K562 (cell line): ENCODE results near the gene SH3BGR. TPM values are rescaled to one million over a fixed set of nuclear protein-coding genes. Genes with fewer than 3 reads are reported as not detected.

Source experiments
- ATAC-seq: fragments of 200-7000 bp; cut with Tn5 transposase; 3 replicates; pipeline ENCODE4 v1.9.1; 2020; ENCODE audit warnings: moderate library complexity
- BruUV-seq: library from RNA; stranded (reverse); fragments of 400-500 nt; replicated peaks from 2 replicates; lab custom pipeline; 2021; lab: Mats Ljungman, UMichigan
- CTCF ChIA-PET: fragments of 300-600 bp; formaldehyde crosslinking; extraction: SDS; loops from one replicate; lab custom pipeline; 2021; ENCODE audit warnings: low intra/inter-chr PET ratio; lab: Yijun Ruan, JAX
- POLR2A ChIA-PET: fragments of 300-600, 350-650 bp; sonication (Branson Sonifier 250); formaldehyde crosslinking; extraction: SDS; loops from one replicate; lab custom pipeline; 2021; ENCODE audit warnings: antibody characterized with exemption, inconsistent platforms; lab: Yijun Ruan, JAX
- DNase-seq, 4 experiments: peaks; one replicate each; pipeline versions ENCODE4 v3.0.0 to v3.0.0-alpha.2; 2011 to 2018; ENCODE audit warnings: low spot score in 3 of 4, mixed read lengths in 3 of 4; ENCODE audit errors: extremely low read depth in 1 of 4
- FAIRE-seq: peaks from 2 replicates; lab custom pipeline; 2011; peaks lifted over from hg19 to GRCh38; lab: Jason Lieb, UNC
- H2AFZ ChIP-seq: 2 replicates; pipeline ENCODE4 v1.6.0; 2011; ENCODE audit warnings: low read depth, low read length, control low read depth, inconsistent platforms
- H3K27ac ChIP-seq: fragments of 200-600 bp; 3 replicates; pipeline ENCODE4 v1.8.0; 2011; ENCODE audit warnings: low read depth, mild to moderate bottlenecking, control low read depth, inconsistent platforms, low read length, moderate library complexity, mixed read lengths; ENCODE audit errors: extremely low read depth
- H3K27me3 ChIP-seq, 2 experiments: fragments of 300-600 bp in 1 of 2; 2 replicates in 1 of 2; 3 replicates in 1 of 2; pipeline versions ENCODE4 v1.6.0 to v1.8.0; 2011; ENCODE audit warnings: inconsistent platforms in 2 of 2, low read length in 2 of 2, mild to moderate bottlenecking in 1 of 2, mixed read lengths in 1 of 2, moderate library complexity in 1 of 2; ENCODE audit not compliant: control insufficient read depth in 2 of 2, insufficient read depth in 2 of 2
- H3K36me3 ChIP-seq: fragments of 300-600 bp; 3 replicates; pipeline ENCODE4 v1.8.0; 2011; ENCODE audit warnings: mild to moderate bottlenecking, low read length, inconsistent platforms; ENCODE audit not compliant: control insufficient read depth, insufficient read depth
- H3K4me1 ChIP-seq, 2 experiments: fragments of 200-600 bp in 1 of 2; replicated peaks in 1 of 2; 2 replicates in 1 of 2; 3 replicates in 1 of 2; pipeline versions ENCODE4 v1.5.1 to v1.8.0; 2011; ENCODE audit warnings: inconsistent platforms in 2 of 2, low read length in 2 of 2, mild to moderate bottlenecking in 1 of 2, mixed read lengths in 1 of 2, moderate library complexity in 1 of 2; ENCODE audit not compliant: control insufficient read depth in 2 of 2, insufficient read depth in 2 of 2
- H3K4me2 ChIP-seq: 2 replicates; pipeline ENCODE4 v1.6.1; 2011; ENCODE audit warnings: low read length, control low read depth, inconsistent platforms, mixed read lengths; ENCODE audit not compliant: insufficient read depth
- H3K4me3 ChIP-seq: fragments of 200-600 bp; sonication (generic), shearing (Covaris generic); 2 replicates; pipeline ENCODE4 v1.5.1; 2016; ENCODE audit warnings: control low read depth, inconsistent platforms
- H3K79me2 ChIP-seq: fragments of 200-600 bp; 3 replicates; pipeline ENCODE4 v1.8.0; 2011; ENCODE audit warnings: low read length, inconsistent platforms; ENCODE audit not compliant: control insufficient read depth, insufficient read depth
- H3K9ac ChIP-seq, 2 experiments: 2 replicates each; pipeline versions ENCODE4 v1.6.0 to v1.6.1; 2011; ENCODE audit warnings: low read depth in 2 of 2, low read length in 2 of 2, control low read depth in 1 of 2, inconsistent platforms in 1 of 2, mild to moderate bottlenecking in 1 of 2, mixed read lengths in 1 of 2; ENCODE audit not compliant: insufficient read depth in 1 of 2
- H3K9me1 ChIP-seq: one replicate; pipeline ENCODE4 v1.6.0; 2011; ENCODE audit warnings: inconsistent platforms, mild to moderate bottlenecking, low read length, moderate library complexity; ENCODE audit not compliant: control insufficient read depth, insufficient read depth
- H3K9me3 ChIP-seq: replicated peaks from 2 replicates; pipeline ENCODE4 v1.5.1; 2011; ENCODE audit warnings: low read depth, low read length, inconsistent platforms; ENCODE audit not compliant: control insufficient read depth, insufficient read depth
- H4K20me1 ChIP-seq: replicated peaks from 2 replicates; pipeline ENCODE4 v1.6.1; 2011; ENCODE audit warnings: low read length, inconsistent platforms, mixed read lengths; ENCODE audit not compliant: control insufficient read depth, insufficient read depth
- DACH1 ChIP-seq: fragments of 450-650 bp; IDR thresholded peaks from 2 replicates; pipeline ENCODE4 v1.6.1; 2018; ENCODE audit not compliant: partially characterized antibody
- SNIP1 ChIP-seq: fragments of 450-650 bp; IDR thresholded peaks from 2 replicates; pipeline ENCODE4 v1.7.1; 2017; ENCODE audit warnings: low read depth, mild to moderate bottlenecking
- ZNF197 ChIP-seq: fragments of 200-800 bp; sonication (Bioruptor generic); IDR thresholded peaks from 2 replicates; pipeline ENCODE4 v1.6.1; 2016; ENCODE audit warnings: low read depth, missing genetic modification characterization, missing compliant biosample characterization
- WGBS: fragments of 100-300 bp; shearing (Covaris generic); methylation state at CpG from one replicate; pipeline ENCODE4 v1.1.6; 2016; ENCODE audit warnings: low coverage, mixed read lengths; ENCODE audit not compliant: insufficient coverage; ENCODE audit errors: missing lambda C conversion rate; 5-methylcytosine and 5-hydroxymethylcytosine counted together
- in situ Hi-C: fragments of 300-500 bp; cut with MboI; formaldehyde crosslinking; loops from 4 replicates; pipeline ENCODE4 v1.15.0; 2018; ENCODE audit warnings: inconsistent platforms, mixed read lengths
- intact Hi-C: fragments of 100-400 bp; cut with micrococcal nuclease; formaldehyde crosslinking; loops from 2 replicates; pipeline ENCODE4 v1.14.2; 2022
- polyA plus RNA-seq, 8 experiments: library from polyadenylated mRNA; depleted of rRNA in 4 of 8; stranded (reverse) in 5 of 8; unstranded in 3 of 8; fragments of >200 nt; fragmentation: Nextera tagmentation in 2 of 8; fragmentation: Illumina TruSeq in 1 of 8; extraction: Ambion mirVana in 2 of 8; extraction: Trizol in 1 of 8; gene quantifications; 2 replicates each; pipeline versions ENCODE4 v1.2.1 to v1.2.3, GENCODE V29; 2011 to 2014; ENCODE audit warnings: inconsistent platforms in 1 of 8, missing spikeins in 1 of 8
- total RNA-seq, 7 experiments: library from RNA; depleted of rRNA in 6 of 7; stranded (reverse); fragments of >200 nt in 6 of 7; fragmentation: Illumina TruSeq in 2 of 7; extraction: Trizol in 2 of 7; gene quantifications; 2 replicates each; pipeline versions ENCODE4 v1.2.1 to v1.2.3, GENCODE V29; 2011 to 2021; ENCODE audit warnings: low replicate concordance in 1 of 7
- TF ChIP-seq, protein P1 (sequence below): fragments of 450-650 bp; IDR thresholded peaks from 2 replicates; pipeline ENCODE4 v1.6.1; 2016; ENCODE audit warnings: low read depth

SH3BGR gene
- total and polyA plus RNA-seq, 9 of the 15 experiments (the other 6 are each of a cell fraction or from before 2014, with no cell fraction given) = 6.6 to 42.9 (median 25.6) TPM

DNA sequence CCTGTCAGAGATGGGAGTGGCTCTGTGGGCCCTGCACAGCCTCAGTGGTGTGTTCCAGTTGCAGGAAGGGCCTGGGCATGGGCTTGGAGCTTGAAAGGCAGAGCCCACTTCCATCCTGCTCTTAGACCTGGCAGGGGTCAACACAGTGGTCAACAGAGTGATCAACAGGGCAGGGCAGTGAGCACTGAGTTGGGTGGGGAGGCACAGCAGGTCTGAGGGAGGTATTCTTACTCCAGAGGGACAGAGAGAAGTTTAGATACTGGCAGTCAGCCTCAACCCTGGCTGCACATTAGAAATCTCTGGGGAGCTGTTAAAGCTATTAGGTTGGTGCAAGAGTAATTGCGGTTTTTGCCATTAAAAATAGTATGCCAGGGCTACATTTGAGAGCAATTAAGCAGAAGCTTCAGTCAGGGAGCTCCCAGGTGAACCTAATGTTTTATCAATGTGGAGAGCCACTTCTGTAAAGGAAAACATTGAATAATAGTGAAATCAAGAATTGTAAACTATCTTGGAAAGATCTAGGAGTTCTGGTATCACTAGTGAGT is 37.7 kb downstream of the SH3BGR start (continued):
- TF ChIP-seq, protein P1, sequence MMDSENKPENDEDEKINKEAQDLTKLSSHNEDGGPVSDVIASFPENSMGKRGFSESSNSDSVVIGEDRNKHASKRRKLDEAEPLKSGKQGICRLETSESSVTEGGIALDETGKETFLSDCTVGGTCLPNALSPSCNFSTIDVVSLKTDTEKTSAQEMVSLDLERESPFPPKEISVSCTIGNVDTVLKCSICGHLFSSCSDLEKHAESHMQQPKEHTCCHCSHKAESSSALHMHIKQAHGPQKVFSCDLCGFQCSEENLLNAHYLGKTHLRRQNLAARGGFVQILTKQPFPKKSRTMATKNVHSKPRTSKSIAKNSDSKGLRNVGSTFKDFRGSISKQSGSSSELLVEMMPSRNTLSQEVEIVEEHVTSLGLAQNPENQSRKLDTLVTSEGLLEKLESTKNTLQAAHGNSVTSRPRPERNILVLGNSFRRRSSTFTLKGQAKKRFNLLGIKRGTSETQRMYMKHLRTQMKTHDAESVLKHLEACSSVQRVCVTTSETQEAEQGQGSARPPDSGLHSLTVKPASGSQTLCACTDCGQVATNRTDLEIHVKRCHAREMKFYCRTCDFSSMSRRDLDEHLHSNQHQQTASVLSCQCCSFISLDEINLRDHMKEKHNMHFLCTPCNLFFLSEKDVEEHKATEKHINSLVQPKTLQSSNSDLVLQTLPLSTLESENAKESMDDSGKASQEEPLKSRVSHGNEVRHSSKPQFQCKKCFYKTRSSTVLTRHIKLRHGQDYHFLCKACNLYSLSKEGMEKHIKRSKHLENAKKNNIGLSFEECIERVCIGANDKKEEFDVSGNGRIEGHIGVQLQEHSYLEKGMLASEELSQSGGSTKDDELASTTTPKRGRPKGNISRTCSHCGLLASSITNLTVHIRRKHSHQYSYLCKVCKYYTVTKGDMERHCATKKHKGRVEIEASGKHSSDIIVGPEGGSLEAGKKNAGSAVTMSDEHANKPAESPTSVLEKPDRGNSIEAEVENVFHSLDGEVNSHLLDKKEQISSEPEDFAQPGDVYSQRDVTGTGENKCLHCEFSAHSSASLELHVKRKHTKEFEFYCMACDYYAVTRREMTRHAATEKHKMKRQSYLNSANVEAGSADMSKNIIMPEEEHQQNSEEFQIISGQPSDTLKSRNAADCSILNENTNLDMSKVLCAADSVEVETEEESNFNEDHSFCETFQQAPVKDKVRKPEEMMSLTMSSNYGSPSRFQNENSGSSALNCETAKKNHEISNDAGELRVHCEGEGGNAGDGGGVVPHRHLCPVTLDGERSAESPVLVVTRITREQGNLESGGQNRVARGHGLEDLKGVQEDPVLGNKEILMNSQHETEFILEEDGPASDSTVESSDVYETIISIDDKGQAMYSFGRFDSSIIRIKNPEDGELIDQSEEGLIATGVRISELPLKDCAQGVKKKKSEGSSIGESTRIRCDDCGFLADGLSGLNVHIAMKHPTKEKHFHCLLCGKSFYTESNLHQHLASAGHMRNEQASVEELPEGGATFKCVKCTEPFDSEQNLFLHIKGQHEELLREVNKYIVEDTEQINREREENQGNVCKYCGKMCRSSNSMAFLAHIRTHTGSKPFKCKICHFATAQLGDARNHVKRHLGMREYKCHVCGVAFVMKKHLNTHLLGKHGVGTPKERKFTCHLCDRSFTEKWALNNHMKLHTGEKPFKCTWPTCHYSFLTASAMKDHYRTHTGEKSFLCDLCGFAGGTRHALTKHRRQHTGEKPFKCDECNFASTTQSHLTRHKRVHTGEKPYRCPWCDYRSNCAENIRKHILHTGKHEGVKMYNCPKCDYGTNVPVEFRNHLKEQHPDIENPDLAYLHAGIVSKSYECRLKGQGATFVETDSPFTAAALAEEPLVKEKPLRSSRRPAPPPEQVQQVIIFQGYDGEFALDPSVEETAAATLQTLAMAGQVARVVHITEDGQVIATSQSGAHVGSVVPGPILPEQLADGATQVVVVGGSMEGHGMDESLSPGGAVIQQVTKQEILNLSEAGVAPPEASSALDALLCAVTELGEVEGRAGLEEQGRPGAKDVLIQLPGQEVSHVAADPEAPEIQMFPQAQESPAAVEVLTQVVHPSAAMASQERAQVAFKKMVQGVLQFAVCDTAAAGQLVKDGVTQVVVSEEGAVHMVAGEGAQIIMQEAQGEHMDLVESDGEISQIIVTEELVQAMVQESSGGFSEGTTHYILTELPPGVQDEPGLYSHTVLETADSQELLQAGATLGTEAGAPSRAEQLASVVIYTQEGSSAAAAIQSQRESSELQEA = no peak

DNA sequence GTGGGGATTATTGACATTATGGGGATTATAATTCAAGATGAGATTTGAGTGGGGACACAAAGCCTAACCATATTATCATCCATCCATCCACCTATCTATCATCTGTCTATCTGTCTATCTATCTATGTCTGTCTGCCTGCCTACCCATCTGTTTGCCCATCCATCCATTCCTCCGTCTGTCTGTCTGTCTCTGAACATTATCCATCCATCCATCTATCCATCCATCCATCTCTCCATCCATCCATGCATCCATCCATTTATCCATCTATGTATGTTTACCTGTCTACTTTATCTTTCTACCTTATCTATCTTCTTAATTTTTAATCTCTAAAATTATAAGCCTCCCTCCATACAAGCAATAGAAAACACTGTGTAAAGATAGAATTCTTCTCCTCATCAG is 47.4 kb downstream of the SH3BGR start:
- no peak overlapping the region for H3K9ac ChIP-seq
- in situ Hi-C loops (no loop called here), intact Hi-C loops (no loop called here)
- H4K20me1 ChIP-seq = no peaks in the 10 kb centered on the region
- H3K27me3 ChIP-seq = no peaks in the 10 kb centered on the region
- no peaks in the 10 kb centered on the region for H3K9me3 ChIP-seq
- no peaks in the 10 kb centered on the region for H3K9me1 ChIP-seq
- H3K79me2 ChIP-seq = no peaks in the 10 kb centered on the region
- no peak overlapping the region for H3K4me3 ChIP-seq
- BruUV-seq = no TSS peak
- H2AFZ ChIP-seq = no peak overlapping the region
- no peak overlapping the region for H3K27ac ChIP-seq
- WGBS = 10% methylated on average over 1 of the region's 1 CpG
- no peak for FAIRE-seq
- H3K36me3 ChIP-seq = no peaks in the 10 kb centered on the region
- ChIA-PET POLR2A (interaction anchor here (0.6 to 1.1 kb wide), 4 partner anchors 9 to 1101 kb away, joined by 3 read pairs; no protein-coding TSS in a partner anchor), CTCF (no interaction called here)
- no peaks in the 10 kb centered on the region for H3K4me1 ChIP-seq
- TF ChIP-seq ZNF197 = no peak
- peak; percentile 58 for TF ChIP-seq DACH1
- TF ChIP-seq SNIP1 = no peak
- TF ChIP-seq, all 486 proteins: peak for 1
- H3K4me2 ChIP-seq = no peak overlapping the region
- ATAC-seq = no peak
- no peak for DNase-seq
